ENCODE results near the gene ENAH.
"Not testable (repeated sequence)": the region's sequence is repeated elsewhere in the genome, so short reads cannot be mapped to it uniquely, and the experiment has no call there.

ENAH gene

GRCh38 chr1:225642177-225642576, 10.7 kb downstream of the ENAH start:
- DNase-seq = no peak

GRCh38 chr1:225638853-225639252, 14.1 kb downstream of the ENAH start:
- DNase-seq = no peak

- DNase-seq = no peak
Observed at GRCh38 chr1:225637651-225638199, 15.2 kb downstream of the ENAH start.

GRCh38 chr1:225636992-225637391, 15.9 kb downstream of the ENAH start:
- not testable (repeated sequence) for DNase-seq

GRCh38 chr1:225635649-225636048, 17.3 kb downstream of the ENAH start:
- DNase-seq = no peak

- DNase-seq = not testable (repeated sequence)
Observed at GRCh38 chr1:225632836-225633235, 20.1 kb downstream of the ENAH start.

GRCh38 chr1:225631021-225631663, 21.8 kb downstream of the ENAH start:
- DNase-seq = no peak

GRCh38 chr1:225629483-225629882, 23.4 kb downstream of the ENAH start:
- no peak for DNase-seq

- not testable (repeated sequence) for DNase-seq
Observed at GRCh38 chr1:225628794-225629193, 24.1 kb downstream of the ENAH start.

GRCh38 chr1:225627304-225627947, 25.5 kb downstream of the ENAH start:
- no peak for DNase-seq

- DNase-seq = no peak
Observed at GRCh38 chr1:225626698-225627097, 26.2 kb downstream of the ENAH start.

- DNase-seq = no peak
Observed at GRCh38 chr1:225617956-225618355, 35.0 kb downstream of the ENAH start.

- no peak for DNase-seq
Observed at GRCh38 chr1:225617479-225617878, 35.4 kb downstream of the ENAH start.

GRCh38 chr1:225615403-225615790, 37.5 kb downstream of the ENAH start:
- DNase-seq = not testable (repeated sequence)

GRCh38 chr1:225613006-225613405, 39.9 kb downstream of the ENAH start:
- no peak for DNase-seq

GRCh38 chr1:225612287-225612686, 40.6 kb downstream of the ENAH start:
- no peak for DNase-seq

GRCh38 chr1:225611537-225612223, 41.2 kb downstream of the ENAH start:
- no peak for DNase-seq

- DNase-seq = no peak
Observed at GRCh38 chr1:225610539-225610938, 42.4 kb downstream of the ENAH start.

GRCh38 chr1:225608014-225608796, 44.7 kb downstream of the ENAH start:
- no peak for DNase-seq

GRCh38 chr1:225607355-225607754, 45.6 kb downstream of the ENAH start:
- DNase-seq = no peak

- no peak for DNase-seq
Observed at GRCh38 chr1:225603538-225604354, 49.2 kb downstream of the ENAH start.

GRCh38 chr1:225602590-225603206, 50.2 kb downstream of the ENAH start:
- DNase-seq = no peak

Measured in activated CD4-positive, alpha-beta T cell treated with anti-CD3 and anti-CD28 coated beads, Interleukin-2, amount 50 U/mL, for 48 hours (primary cell).